Kidney epithelial cell (primary cell): Measurements from ENCODE around the gene LRRC7. TPM values are rescaled to one million over a fixed set of nuclear protein-coding genes. Genes with fewer than 3 reads are reported as not detected.

Experiments used
- DNase-seq: peaks from one replicate; pipeline ENCODE4 v3.0.0-alpha.2; 2010; ENCODE audit warnings: low read depth
- H3K27me3 ChIP-seq: 2 replicates; pipeline ENCODE4 v1.6.0; 2011; ENCODE audit warnings: low read length; ENCODE audit not compliant: control insufficient read depth, insufficient read depth
- H3K36me3 ChIP-seq: 2 replicates; pipeline ENCODE4 v1.5.1; 2011; ENCODE audit warnings: low read length; ENCODE audit not compliant: control insufficient read depth, insufficient read depth
- H3K4me3 ChIP-seq: 2 replicates; pipeline ENCODE4 v1.5.1; 2011; ENCODE audit warnings: low read depth, mild to moderate bottlenecking, control low read depth, low read length
- CTCF ChIP-seq: IDR thresholded peaks from 2 replicates; pipeline ENCODE4 v1.5.1; 2011; ENCODE audit warnings: mild to moderate bottlenecking, moderate library complexity, low read length, control low read depth, inconsistent platforms; ENCODE audit not compliant: insufficient read depth, poor library complexity, severe bottlenecking
- total RNA-seq: library from RNA; depleted of rRNA; stranded (reverse); fragments of >200 nt; gene quantifications from 2 replicates; pipeline ENCODE4 v1.2.3, GENCODE V29; 2015

LRRC7 gene
- total RNA-seq, 1 donor from 2014 or later: 0.04 TPM

GRCh38 chr1:70171512-70171911 lies 603.8 kb downstream of the LRRC7 start:
- DNase-seq: no peak
- Histone ChIP-seq H3K4me3 (no peak overlapping the region), H3K27me3 (no peaks in the 10 kb centered on the region), H3K36me3 (no peaks in the 10 kb centered on the region)
- no peak for TF ChIP-seq CTCF
